ENCODE data around the gene WDR83.
"Not testable (repeated sequence)": the region's sequence is repeated elsewhere in the genome, so short reads cannot be mapped to it uniquely, and the experiment has no call there.

The WDR83 gene

DNA sequence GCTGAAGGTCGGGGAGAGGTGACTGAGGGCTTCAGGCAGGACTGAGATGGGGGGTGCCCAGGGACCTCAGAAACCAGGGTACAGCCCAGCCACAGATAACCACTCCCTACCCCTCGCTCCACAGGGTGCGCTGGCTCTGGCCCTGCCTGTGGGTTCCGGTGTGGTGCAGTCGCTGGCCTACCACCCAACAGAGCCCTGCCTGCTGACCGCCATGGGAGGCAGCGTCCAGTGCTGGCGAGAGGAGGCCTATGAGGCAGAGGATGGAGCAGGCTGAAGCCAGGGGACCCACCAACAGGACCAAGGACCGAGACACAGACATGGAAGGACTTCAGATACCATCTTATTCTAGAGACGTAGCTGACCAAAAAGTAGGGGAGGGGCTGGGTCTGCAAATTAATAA lies 8.8 kb downstream of the WDR83 start:
- TF ChIP-seq, protein P1, sequence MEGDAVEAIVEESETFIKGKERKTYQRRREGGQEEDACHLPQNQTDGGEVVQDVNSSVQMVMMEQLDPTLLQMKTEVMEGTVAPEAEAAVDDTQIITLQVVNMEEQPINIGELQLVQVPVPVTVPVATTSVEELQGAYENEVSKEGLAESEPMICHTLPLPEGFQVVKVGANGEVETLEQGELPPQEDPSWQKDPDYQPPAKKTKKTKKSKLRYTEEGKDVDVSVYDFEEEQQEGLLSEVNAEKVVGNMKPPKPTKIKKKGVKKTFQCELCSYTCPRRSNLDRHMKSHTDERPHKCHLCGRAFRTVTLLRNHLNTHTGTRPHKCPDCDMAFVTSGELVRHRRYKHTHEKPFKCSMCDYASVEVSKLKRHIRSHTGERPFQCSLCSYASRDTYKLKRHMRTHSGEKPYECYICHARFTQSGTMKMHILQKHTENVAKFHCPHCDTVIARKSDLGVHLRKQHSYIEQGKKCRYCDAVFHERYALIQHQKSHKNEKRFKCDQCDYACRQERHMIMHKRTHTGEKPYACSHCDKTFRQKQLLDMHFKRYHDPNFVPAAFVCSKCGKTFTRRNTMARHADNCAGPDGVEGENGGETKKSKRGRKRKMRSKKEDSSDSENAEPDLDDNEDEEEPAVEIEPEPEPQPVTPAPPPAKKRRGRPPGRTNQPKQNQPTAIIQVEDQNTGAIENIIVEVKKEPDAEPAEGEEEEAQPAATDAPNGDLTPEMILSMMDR (IDR thresholded peaks at IDR 0.05; ENCODE audit: insufficient read depth, low read depth, low read length, missing control alignments), result no peak
- H3K4me3 ChIP-seq (ENCODE audit: low read depth, low read length), result no peak overlapping the region
- no peak for DNase-seq (ENCODE audit: low read depth)

DNA sequence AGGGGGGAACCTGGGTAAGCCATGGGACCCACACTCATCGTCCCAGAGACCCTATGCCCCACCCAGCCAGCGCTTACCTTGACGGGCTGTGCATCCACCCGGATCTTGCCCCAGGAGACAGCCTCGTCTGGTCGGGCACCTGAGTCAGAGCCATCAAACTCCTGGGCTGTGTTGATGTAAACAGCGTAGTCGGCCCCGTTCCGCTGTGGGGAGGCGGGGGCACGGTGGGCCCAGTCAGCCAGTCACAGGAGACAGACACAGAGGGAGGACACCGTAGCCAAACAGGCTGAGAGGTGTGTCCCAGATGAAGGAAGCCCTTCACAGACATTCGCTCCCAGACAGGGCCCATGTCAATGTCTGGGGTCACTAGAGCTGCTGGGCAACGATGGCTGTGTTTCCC lies 9.3 kb downstream of the WDR83 start:
- no peak overlapping the region for H3K4me3 ChIP-seq (ENCODE audit: low read depth, low read length)
- DNase-seq (ENCODE audit: low read depth), result no peak
- TF ChIP-seq, protein P1 (IDR thresholded peaks at IDR 0.05; ENCODE audit: insufficient read depth, low read depth, low read length, missing control alignments), result no peak

DNA sequence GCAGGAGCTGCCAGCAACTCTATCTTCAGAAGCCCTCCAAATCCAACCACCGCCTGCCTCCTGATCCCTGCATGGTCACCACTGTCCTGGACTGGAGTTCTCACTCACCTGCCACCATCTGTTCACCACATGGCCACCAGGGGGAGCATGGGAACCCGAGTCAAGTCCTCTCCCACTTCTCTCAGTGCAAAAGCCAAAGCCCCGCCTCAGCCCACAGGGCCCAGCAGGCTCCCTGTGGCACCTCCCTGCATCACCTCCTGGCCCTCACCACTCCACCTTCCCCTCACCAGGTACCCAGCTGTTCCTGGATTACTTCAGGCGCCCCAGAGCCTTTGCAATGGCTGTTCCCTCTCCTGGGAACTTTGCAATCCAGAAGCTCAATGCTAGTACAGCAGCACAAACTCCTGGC lies 9.8 kb downstream of the WDR83 start:
- H3K4me3 ChIP-seq (ENCODE audit: low read depth, low read length), result no peak overlapping the region
- DNase-seq (ENCODE audit: low read depth), result peak; percentile 89
- TF ChIP-seq, protein P1 (IDR thresholded peaks at IDR 0.05; ENCODE audit: insufficient read depth, low read depth, low read length, missing control alignments), result peak; percentile 95

DNA sequence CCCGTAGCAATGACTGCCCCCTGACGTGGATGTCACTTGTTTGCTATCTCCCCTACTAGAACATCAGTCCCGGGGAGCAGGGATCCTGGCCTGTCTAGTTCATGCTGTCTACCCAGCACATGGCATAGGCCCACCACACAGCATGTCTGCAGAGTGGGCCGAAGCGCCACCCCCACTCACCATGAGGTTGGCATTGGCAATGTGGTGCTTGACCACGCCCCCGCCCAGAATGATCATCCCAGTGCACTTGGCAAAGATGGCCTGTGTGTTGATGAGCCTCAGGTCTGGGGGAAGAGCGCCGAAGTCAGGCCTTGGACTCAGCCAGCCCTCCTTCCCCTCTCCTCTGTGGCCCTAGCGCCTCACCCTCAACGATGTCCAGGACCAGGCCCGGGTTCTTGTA lies 10.3 kb downstream of the WDR83 start:
- TF ChIP-seq, protein P1 (IDR thresholded peaks at IDR 0.05; ENCODE audit: insufficient read depth, low read depth, low read length, missing control alignments), result no peak
- DNase-seq (ENCODE audit: low read depth), result no peak
- H3K4me3 ChIP-seq (ENCODE audit: low read depth, low read length), result no peak overlapping the region

DNA sequence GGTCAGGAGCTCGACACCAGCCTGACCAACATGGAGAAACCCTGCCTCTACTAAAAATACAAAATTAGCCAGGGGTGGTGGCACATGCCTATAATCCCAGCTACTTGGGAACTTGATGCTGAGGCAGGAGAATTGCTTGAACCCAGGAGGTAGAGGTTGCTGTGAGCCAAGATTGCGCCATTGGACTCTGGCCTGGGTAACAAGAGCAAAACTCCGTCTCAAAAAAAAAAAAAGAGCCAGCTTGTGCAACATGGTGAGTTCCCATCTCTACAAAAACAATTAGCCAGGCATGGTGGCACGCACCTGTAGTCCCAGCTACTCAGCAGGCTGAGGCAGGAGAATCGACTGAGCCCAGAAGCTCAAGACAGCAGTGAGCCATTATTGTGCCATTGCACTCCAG lies 11.4 kb downstream of the WDR83 start:
- not testable (repeated sequence) for DNase-seq (ENCODE audit: low read depth); H3K4me3 ChIP-seq (ENCODE audit: low read depth, low read length)

- peak overlapping the region; percentile 15; the same call in 1 of the 2 replicates for H3K4me3 ChIP-seq (ENCODE audit: low read depth, low read length)
- TF ChIP-seq, protein P1 (IDR thresholded peaks at IDR 0.05; ENCODE audit: insufficient read depth, low read depth, low read length, missing control alignments), result no peak
- DNase-seq (ENCODE audit: low read depth), result no peak
Observed at GRCh38 chr19:12680034-12680433, 13.4 kb downstream of the WDR83 start.

DNA sequence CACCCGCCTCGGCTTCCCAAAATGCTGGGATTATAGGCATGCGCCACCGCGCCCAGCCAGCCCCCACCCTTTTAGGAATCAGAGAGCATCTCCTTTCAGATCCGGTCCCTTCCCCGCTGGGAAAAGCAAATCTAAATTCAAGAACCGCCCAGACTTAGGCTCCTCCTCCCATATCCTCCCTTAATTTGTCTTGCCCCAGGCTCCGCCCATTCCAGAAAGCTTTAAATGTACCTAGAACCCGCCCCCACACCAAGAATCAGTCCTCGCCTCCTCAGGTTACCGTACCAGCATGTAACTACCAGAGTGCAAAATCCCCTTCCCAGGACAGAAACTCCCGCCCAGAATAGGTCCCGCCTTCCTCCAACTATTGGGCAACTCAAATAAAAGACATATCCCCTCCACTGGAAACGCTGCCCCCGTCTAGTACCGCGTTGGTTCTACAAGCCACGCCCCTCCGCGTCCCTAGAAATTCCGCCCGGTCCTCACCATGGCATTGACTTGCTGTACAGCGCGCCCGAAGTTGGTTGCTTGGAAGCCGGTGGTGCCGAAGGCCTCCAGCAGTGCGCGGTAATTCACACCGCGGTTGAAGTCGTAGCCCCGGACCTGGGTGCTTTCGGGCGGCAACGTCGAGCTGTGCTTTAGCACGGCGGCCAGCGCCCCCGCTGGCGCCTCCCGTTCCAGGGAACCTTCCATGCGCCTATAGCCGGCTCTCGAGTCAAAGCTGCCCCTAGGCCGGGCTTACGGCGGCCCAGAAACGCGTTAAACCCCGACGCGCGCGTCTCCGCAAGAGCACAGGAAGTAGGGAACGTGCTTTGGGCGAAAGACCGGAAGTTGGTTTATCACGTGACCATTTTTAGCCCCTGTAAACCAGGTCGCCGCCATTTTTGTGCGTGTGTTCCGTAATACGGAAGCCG lies 14.7 kb downstream of the WDR83 start, which contains the start of gene DHPS:
TSS of gene DHPS (minus strand) at position 807 of the 914 bp plus-strand sequence. CDS start at position 693, 114 bp downstream.
- H3K4me3 ChIP-seq (ENCODE audit: low read depth, low read length), result peak within 1 kb of the TSS; percentile 89
- TF ChIP-seq, protein P1 (IDR thresholded peaks at IDR 0.05; ENCODE audit: insufficient read depth, low read depth, low read length, missing control alignments), result no peak
- DNase-seq (ENCODE audit: low read depth), result peak; percentile 99
